ENCODE measurements around the gene STARD4. TPM values are rescaled to one million over a fixed set of nuclear protein-coding genes. Genes with fewer than 3 reads are reported as not detected.

Gene STARD4
- total RNA-seq, 1 experiment from 2014 or later: 65.0 TPM

DNA sequence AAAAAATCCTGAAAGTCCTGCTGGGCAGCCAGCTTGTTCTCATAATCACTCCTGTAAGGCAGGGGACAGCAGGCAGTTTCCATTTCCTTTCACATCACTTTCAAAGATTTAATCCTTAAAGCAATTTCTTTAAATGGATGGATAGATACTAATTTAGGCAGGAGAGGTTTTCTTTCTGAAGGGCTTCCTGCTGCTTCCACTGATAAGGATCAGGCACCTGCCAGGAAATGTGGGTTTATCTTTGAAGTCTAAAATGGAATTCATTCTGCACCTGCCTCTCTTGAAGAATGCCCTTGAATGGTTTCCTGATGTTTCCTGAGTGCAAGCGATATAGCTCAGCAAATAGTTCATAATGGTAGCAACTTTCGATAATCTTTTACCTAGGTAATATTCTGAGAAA lies 64.5 kb downstream of the STARD4 start:
- no peak overlapping the region for H3K4me3 Mint-ChIP-seq (ENCODE audit: low read depth, unreplicated experiment)
- CTCF ChIA-PET: no interaction called here
- no peak overlapping the region for H3K27ac Mint-ChIP-seq (ENCODE audit: unreplicated experiment)

DNA sequence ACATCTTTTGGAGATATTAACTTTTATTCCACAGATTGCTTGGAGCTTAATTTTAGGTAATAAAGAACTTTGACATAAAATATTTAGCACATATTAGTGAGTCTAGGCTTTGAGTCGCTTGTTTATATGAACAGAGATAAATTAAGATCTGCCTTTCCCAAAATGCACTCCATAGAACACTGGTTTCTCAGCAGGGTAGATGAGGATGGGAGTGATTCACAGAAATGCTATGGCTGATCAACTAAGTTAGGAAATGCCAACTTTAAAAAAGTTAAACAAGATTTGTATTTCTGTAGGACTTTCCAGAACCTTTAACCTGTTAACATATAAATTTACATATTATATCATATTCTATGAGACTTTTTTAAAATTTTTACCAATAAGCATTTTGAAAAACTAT lies 65.2 kb downstream of the STARD4 start:
- no peak for DNase-seq
- BruUV-seq (replicated peaks): no TSS peak
- Mint-ChIP-seq H3K36me3 (ENCODE audit: insufficient read depth, unreplicated experiment) (no peaks in the 10 kb centered on the region), H3K27ac (ENCODE audit: unreplicated experiment) (no peak overlapping the region), H3K9me3 (ENCODE audit: low read depth, unreplicated experiment) (no peaks in the 10 kb centered on the region), H3K4me1 (ENCODE audit: low read depth, unreplicated experiment) (no peaks in the 10 kb centered on the region), H3K4me3 (ENCODE audit: low read depth, unreplicated experiment) (no peak overlapping the region), H3K27me3 (ENCODE audit: unreplicated experiment) (no peaks in the 10 kb centered on the region)
- CTCF ChIA-PET: no interaction called here
- TF ChIP-seq, protein P1, sequence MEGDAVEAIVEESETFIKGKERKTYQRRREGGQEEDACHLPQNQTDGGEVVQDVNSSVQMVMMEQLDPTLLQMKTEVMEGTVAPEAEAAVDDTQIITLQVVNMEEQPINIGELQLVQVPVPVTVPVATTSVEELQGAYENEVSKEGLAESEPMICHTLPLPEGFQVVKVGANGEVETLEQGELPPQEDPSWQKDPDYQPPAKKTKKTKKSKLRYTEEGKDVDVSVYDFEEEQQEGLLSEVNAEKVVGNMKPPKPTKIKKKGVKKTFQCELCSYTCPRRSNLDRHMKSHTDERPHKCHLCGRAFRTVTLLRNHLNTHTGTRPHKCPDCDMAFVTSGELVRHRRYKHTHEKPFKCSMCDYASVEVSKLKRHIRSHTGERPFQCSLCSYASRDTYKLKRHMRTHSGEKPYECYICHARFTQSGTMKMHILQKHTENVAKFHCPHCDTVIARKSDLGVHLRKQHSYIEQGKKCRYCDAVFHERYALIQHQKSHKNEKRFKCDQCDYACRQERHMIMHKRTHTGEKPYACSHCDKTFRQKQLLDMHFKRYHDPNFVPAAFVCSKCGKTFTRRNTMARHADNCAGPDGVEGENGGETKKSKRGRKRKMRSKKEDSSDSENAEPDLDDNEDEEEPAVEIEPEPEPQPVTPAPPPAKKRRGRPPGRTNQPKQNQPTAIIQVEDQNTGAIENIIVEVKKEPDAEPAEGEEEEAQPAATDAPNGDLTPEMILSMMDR (IDR thresholded peaks at IDR 0.05; ENCODE audit: unreplicated experiment): no peak
- intact Hi-C loops (cut with micrococcal nuclease; ENCODE audit: unreplicated experiment): no loop called here

More for the DNA sequence above, 64.5 kb downstream of the STARD4 start:
- TF ChIP-seq, protein P1 (IDR thresholded peaks at IDR 0.05; ENCODE audit: unreplicated experiment): no peak
- Mint-ChIP-seq H3K9me3 (ENCODE audit: low read depth, unreplicated experiment) (no peaks in the 10 kb centered on the region), H3K36me3 (ENCODE audit: insufficient read depth, unreplicated experiment) (no peaks in the 10 kb centered on the region), H3K27me3 (ENCODE audit: unreplicated experiment) (no peaks in the 10 kb centered on the region), H3K4me1 (ENCODE audit: low read depth, unreplicated experiment) (no peaks in the 10 kb centered on the region)
- no TSS peak for BruUV-seq (replicated peaks)
- no peak for DNase-seq
- intact Hi-C loops (cut with micrococcal nuclease; ENCODE audit: unreplicated experiment): no loop called here

Other genes with a start within 250 kb of the STARD4 start
- 19.4 and 24.6 TPM in 2 replicates for gene NREP, start 244.7 kb upstream of the STARD4 start, total RNA-seq (2022)